H9 (cell line): Measurements from ENCODE around the gene SDF2. TPM values are rescaled to one million over a fixed set of nuclear protein-coding genes. Genes with fewer than 3 reads are reported as not detected.

Source experiments
- DNase-seq: peaks from one replicate; pipeline ENCODE4 v3.0.0-alpha.2; 2017
- H2AFZ ChIP-seq: one replicate; pipeline ENCODE4 v1.6.1; 2013; ENCODE audit warnings: mild to moderate bottlenecking, low read length, control low read depth, moderate library complexity
- H2AK5ac ChIP-seq: 2 replicates; pipeline ENCODE4 v1.6.1; 2013; ENCODE audit warnings: low read length, control low read depth, mixed read lengths; ENCODE audit not compliant: insufficient read length
- H2BK120ac ChIP-seq: one replicate; pipeline ENCODE4 v1.6.1; 2013; ENCODE audit warnings: low read depth, mild to moderate bottlenecking, low read length, control low read depth, inconsistent platforms; ENCODE audit not compliant: poor library complexity, severe bottlenecking
- H2BK12ac ChIP-seq: 2 replicates; pipeline ENCODE4 v1.6.1; 2013; ENCODE audit warnings: low read length, control low read depth, mixed read lengths, low read depth; ENCODE audit not compliant: insufficient read length
- H2BK15ac ChIP-seq: 2 replicates; pipeline ENCODE4 v1.6.1; 2013; ENCODE audit warnings: low read depth, low read length, control low read depth
- H2BK20ac ChIP-seq: one replicate; pipeline ENCODE4 v1.6.1; 2013; ENCODE audit warnings: low read depth, mild to moderate bottlenecking, low read length, control low read depth, inconsistent platforms; ENCODE audit not compliant: poor library complexity, severe bottlenecking
- H2BK5ac ChIP-seq: 2 replicates; pipeline ENCODE4 v1.6.1; 2013; ENCODE audit warnings: low read length, control low read depth, mixed read lengths; ENCODE audit not compliant: insufficient read length
- H3K14ac ChIP-seq: 2 replicates; pipeline ENCODE4 v1.6.1; 2013; ENCODE audit warnings: low read length, control low read depth; ENCODE audit not compliant: insufficient read depth
- H3K18ac ChIP-seq: 2 replicates; pipeline ENCODE4 v1.6.1; 2013; ENCODE audit warnings: low read depth, mild to moderate bottlenecking, mixed read lengths, low read length, control low read depth; ENCODE audit not compliant: insufficient read length
- H3K23ac ChIP-seq: 2 replicates; pipeline ENCODE4 v1.6.1; 2013; ENCODE audit warnings: low read length, control low read depth, mixed read lengths, low read depth; ENCODE audit not compliant: insufficient read length
- H3K23me2 ChIP-seq: 2 replicates; pipeline ENCODE4 v1.6.1; 2013; ENCODE audit warnings: low read depth, mild to moderate bottlenecking, mixed read lengths, low read length, control low read depth; ENCODE audit not compliant: insufficient read length, poor library complexity, severe bottlenecking
- H3K27ac ChIP-seq: 2 replicates; pipeline ENCODE4 v1.5.1; 2013; ENCODE audit warnings: low read length, control low read depth, mixed read lengths, low read depth; ENCODE audit not compliant: insufficient read length
- H3K27me3 ChIP-seq: 2 replicates; pipeline ENCODE4 v1.6.1; 2013; ENCODE audit warnings: low read length, control low read depth, inconsistent platforms; ENCODE audit not compliant: insufficient read depth
- H3K4ac ChIP-seq: 2 replicates; pipeline ENCODE4 v1.6.1; 2013; ENCODE audit warnings: low read depth, mild to moderate bottlenecking, control low read depth, inconsistent platforms, low read length, moderate library complexity
- H3K4me1 ChIP-seq: 2 replicates; pipeline ENCODE4 v1.6.1; 2013; ENCODE audit warnings: low read length, control low read depth, inconsistent platforms; ENCODE audit not compliant: insufficient read depth
- H3K4me2 ChIP-seq: 2 replicates; pipeline ENCODE4 v1.6.1; 2013; ENCODE audit warnings: low read length, control low read depth, mixed read lengths; ENCODE audit not compliant: insufficient read length, insufficient read depth
- H3K56ac ChIP-seq: 2 replicates; pipeline ENCODE4 v1.6.1; 2013; ENCODE audit warnings: low read depth, mild to moderate bottlenecking, mixed read lengths, low read length, control low read depth; ENCODE audit not compliant: insufficient read length
- H3K79me1 ChIP-seq: 2 replicates; pipeline ENCODE4 v1.6.1; 2013; ENCODE audit warnings: low read depth, mild to moderate bottlenecking, moderate library complexity, low read length, control low read depth, inconsistent platforms; ENCODE audit not compliant: insufficient read depth, poor library complexity, severe bottlenecking
- H3K79me2 ChIP-seq: 2 replicates; pipeline ENCODE4 v1.6.1; 2013; ENCODE audit warnings: low read length, control low read depth, inconsistent platforms; ENCODE audit not compliant: insufficient read depth
- H3K9ac ChIP-seq: 2 replicates; pipeline ENCODE4 v1.6.1; 2013; ENCODE audit warnings: low read length, control low read depth, mixed read lengths; ENCODE audit not compliant: insufficient read length; ENCODE audit errors: extremely low read depth
- H3K9me3 ChIP-seq: one replicate; pipeline ENCODE4 v1.6.1; 2013; ENCODE audit warnings: low read depth, low read length, inconsistent platforms; ENCODE audit not compliant: control insufficient read depth
- H3T11ph ChIP-seq: one replicate; pipeline ENCODE4 v1.6.1; 2013; ENCODE audit warnings: mild to moderate bottlenecking, low read length, control low read depth, inconsistent platforms
- H4K20me1 ChIP-seq: one replicate; pipeline ENCODE4 v1.6.1; 2013; ENCODE audit not compliant: control insufficient read depth, insufficient read length, insufficient read depth
- H4K5ac ChIP-seq: 2 replicates; pipeline ENCODE4 v1.6.1; 2013; ENCODE audit warnings: low read depth, mild to moderate bottlenecking, mixed read lengths, low read length, control low read depth; ENCODE audit not compliant: insufficient read length
- H4K8ac ChIP-seq: replicated peaks from 2 replicates; pipeline ENCODE4 v1.6.1; 2013; ENCODE audit warnings: low read length, control low read depth, mixed read lengths, low read depth; ENCODE audit not compliant: insufficient read length
- H4K91ac ChIP-seq: 2 replicates; pipeline ENCODE4 v1.6.1; 2013; ENCODE audit warnings: low read depth, mild to moderate bottlenecking, moderate library complexity, mixed read lengths, low read length, control low read depth; ENCODE audit not compliant: insufficient read length
- H3K27ac Mint-ChIP-seq, 3 experiments: 2 replicates in 2 of 3; 3 replicates in 1 of 3; pipeline ENCODE4 v1.8.0; 2020 to 2021; ENCODE audit warnings: mixed read lengths in 3 of 3, mild to moderate bottlenecking in 1 of 3, moderate library complexity in 1 of 3
- H3K27me3 Mint-ChIP-seq: 2 replicates; pipeline ENCODE4 v1.8.0; 2021; ENCODE audit warnings: low read depth, mild to moderate bottlenecking, moderate library complexity, mixed read lengths
- H3K36me3 Mint-ChIP-seq, 3 experiments: 2 replicates in 2 of 3; 3 replicates in 1 of 3; pipeline ENCODE4 v1.8.0; 2020 to 2021; ENCODE audit warnings: low read depth in 3 of 3, mixed read lengths in 3 of 3; ENCODE audit not compliant: insufficient read depth in 1 of 3
- H3K4me1 Mint-ChIP-seq, 2 experiments: 2 replicates each; pipeline ENCODE4 v1.8.0; 2020; ENCODE audit warnings: mixed read lengths in 2 of 2
- H3K4me3 Mint-ChIP-seq, 2 experiments: 2 replicates in 1 of 2; 3 replicates in 1 of 2; pipeline ENCODE4 v1.8.0; 2020 to 2021; ENCODE audit warnings: mild to moderate bottlenecking in 2 of 2, mixed read lengths in 2 of 2, moderate library complexity in 1 of 2
- H3K9me3 Mint-ChIP-seq, 2 experiments: 2 replicates in 1 of 2; 3 replicates in 1 of 2; pipeline ENCODE4 v1.8.0; 2020; ENCODE audit warnings: mild to moderate bottlenecking in 2 of 2, mixed read lengths in 2 of 2, moderate library complexity in 1 of 2
- WGBS: extraction: QIAGEN DNeasy Blood & Tissue Kit; methylation state at CpG from one replicate; pipeline ENCODE4 v1.1.7; 2013; ENCODE audit warnings: missing lambda C conversion rate, low lambda C conversion rate, mixed read lengths; ENCODE audit not compliant: insufficient read length; ENCODE audit errors: extremely low coverage; 5-methylcytosine and 5-hydroxymethylcytosine counted together
- total RNA-seq: library from RNA; stranded (reverse); gene quantifications from 2 replicates; pipeline ENCODE4 v1.2.1, GENCODE V29; 2021
- TF ChIP-seq, protein P1 (sequence below): fragments of 200-600 bp; sonication (generic); conservative IDR thresholded peaks from 3 replicates; pipeline ENCODE4 v1.8.0; 2021; ENCODE audit warnings: antibody characterized with exemption, mild to moderate bottlenecking

The SDF2 gene
- total RNA-seq, 1 experiment from 2014 or later = 40.2 TPM

DNA sequence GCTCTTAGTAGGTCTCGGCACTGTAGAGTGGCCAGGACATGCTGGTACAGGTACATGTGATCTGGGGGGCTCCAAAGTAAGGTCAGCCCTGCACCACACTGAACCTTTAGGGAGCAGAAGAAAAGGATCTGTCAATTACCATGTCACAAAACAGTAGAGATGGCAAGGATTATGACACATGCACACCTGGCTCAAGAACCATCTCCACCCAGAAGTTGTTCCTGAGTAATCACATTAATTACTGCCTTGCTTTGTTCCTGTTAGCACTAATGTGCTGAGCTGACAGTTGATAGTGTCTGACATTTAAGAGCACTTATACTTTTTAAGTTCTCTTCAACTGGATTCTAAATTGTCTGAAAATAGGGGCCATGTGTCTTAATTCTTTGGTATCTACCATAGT, 26.2 kb downstream of the SDF2 start:
- no peak overlapping the region for H2BK5ac ChIP-seq
- no peak overlapping the region for H2BK20ac ChIP-seq
- Mint-ChIP-seq H3K27me3 (no peaks in the 10 kb centered on the region), H3K27ac (no peak overlapping the region), H3K36me3 (peaks cover 76 to 98% (median 97%) of the 10 kb centered on the region in 3 experiments), H3K4me1 (peaks cover 0 to 4% of the 10 kb centered on the region in 2 experiments; a peak in 1 of 4 replicates), H3K9me3 (no peaks in the 10 kb centered on the region), H3K4me3 (no peak overlapping the region)
- no peak overlapping the region for H3K9ac ChIP-seq
- no peak overlapping the region for H3K14ac ChIP-seq
- no peaks in the 10 kb centered on the region for H3K79me1 ChIP-seq
- no peaks in the 10 kb centered on the region for H3K79me2 ChIP-seq
- no peaks in the 10 kb centered on the region for H3K23me2 ChIP-seq
- no peak overlapping the region for H4K8ac ChIP-seq
- H4K91ac ChIP-seq = no peak overlapping the region
- no peak overlapping the region for H3K4ac ChIP-seq
- H4K5ac ChIP-seq = no peak overlapping the region
- H3K27ac ChIP-seq = no peak overlapping the region
- no peaks in the 10 kb centered on the region for H3K27me3 ChIP-seq
- H4K20me1 ChIP-seq = no peaks in the 10 kb centered on the region
- no peak overlapping the region for H2BK15ac ChIP-seq
- no peak overlapping the region for H2BK12ac ChIP-seq
- TF ChIP-seq, protein P1, sequence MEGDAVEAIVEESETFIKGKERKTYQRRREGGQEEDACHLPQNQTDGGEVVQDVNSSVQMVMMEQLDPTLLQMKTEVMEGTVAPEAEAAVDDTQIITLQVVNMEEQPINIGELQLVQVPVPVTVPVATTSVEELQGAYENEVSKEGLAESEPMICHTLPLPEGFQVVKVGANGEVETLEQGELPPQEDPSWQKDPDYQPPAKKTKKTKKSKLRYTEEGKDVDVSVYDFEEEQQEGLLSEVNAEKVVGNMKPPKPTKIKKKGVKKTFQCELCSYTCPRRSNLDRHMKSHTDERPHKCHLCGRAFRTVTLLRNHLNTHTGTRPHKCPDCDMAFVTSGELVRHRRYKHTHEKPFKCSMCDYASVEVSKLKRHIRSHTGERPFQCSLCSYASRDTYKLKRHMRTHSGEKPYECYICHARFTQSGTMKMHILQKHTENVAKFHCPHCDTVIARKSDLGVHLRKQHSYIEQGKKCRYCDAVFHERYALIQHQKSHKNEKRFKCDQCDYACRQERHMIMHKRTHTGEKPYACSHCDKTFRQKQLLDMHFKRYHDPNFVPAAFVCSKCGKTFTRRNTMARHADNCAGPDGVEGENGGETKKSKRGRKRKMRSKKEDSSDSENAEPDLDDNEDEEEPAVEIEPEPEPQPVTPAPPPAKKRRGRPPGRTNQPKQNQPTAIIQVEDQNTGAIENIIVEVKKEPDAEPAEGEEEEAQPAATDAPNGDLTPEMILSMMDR = no peak
- no peaks in the 10 kb centered on the region for H3K4me1 ChIP-seq
- no peak overlapping the region for H3T11ph ChIP-seq
- DNase-seq = no peak
- no peak overlapping the region for H3K18ac ChIP-seq
- no peak overlapping the region for H3K23ac ChIP-seq
- no peak overlapping the region for H3K4me2 ChIP-seq
- no peak overlapping the region for H2AK5ac ChIP-seq
- no CpG with 5 or more reads among the region's 1 CpG for WGBS
- no peak overlapping the region for H2BK120ac ChIP-seq
- H3K56ac ChIP-seq = no peak overlapping the region
- H3K9me3 ChIP-seq = no peaks in the 10 kb centered on the region
- H2AFZ ChIP-seq = no peak overlapping the region
